GM20000 (cell line): ENCODE measurements around the gene HMGN4.

Experiments
- DNase-seq: peaks from one replicate; pipeline ENCODE4 v3.0.0; 2012; ENCODE audit warnings: low spot score
- CTCF ChIP-seq: IDR thresholded peaks from 2 replicates; pipeline ENCODE4 v1.5.1; 2012; ENCODE audit warnings: mild to moderate bottlenecking, control low read depth; ENCODE audit errors: extremely low read depth, missing control alignments

The HMGN4 gene

GRCh38 chr6:26534681-26535465 is 3.3 kb upstream of the HMGN4 start:
- no peak for DNase-seq
- no peak for TF ChIP-seq CTCF

DNA sequence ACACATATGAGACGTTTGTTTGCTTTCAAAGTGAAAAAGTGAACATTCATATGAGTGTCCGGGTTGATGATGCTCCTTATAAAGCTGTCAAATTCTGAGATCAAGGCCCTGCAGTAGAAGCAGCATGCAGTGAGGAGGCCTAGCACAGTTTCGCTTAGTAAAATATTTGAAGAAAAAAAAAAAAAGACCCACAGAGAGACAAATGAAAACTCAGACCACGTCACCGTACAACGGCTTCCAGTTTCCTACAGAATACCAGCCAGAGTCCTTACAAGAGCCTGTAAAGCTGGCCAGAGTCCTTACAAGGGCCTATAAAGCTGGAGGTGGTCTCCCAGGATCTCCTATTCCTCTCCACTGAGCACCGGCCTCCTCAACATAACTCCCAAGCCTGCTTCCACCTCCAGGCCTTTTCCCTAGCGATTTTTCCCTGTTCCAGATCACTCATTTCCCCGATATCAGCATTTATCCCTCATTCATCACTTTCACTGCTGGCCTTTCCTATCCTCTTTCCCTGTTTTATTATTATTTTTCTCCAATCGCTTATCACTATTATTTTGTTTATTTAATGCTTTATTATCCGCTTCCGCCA is 1.5 kb upstream of the HMGN4 start:
- no peak for TF ChIP-seq CTCF
- DNase-seq: no peak

DNA sequence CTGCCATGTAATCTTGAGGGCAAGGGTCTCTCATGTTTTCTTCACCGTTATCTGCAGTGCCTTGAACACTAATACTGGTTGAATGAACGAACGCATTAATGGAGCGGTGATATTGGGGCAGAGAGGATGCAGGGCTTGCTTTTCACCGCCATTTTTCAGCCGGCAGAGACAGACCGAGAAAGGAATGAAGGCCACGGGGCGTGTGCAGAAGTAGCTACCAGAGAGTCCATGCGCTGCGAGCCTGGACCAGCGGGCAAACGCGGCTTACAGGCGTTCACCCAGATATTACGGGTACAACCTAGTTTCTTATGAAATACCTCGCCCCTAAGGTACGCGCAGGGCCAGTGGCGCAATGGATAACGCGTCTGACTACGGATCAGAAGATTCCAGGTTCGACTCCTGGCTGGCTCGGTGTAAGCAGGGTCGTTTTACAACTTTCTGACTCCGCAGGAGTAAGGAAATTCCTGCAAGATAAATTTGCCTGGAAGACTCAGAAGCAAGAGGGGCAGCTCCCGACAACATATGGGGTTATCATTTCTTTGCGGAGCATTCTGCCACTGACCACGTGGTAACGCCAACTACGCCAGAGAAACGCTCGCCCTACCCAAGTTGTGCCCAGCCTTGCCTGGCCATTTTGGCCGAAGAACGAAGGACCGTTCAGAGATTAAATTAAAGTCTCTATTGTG is 863 bp upstream of the HMGN4 start:
- no peak for TF ChIP-seq CTCF
- DNase-seq: peak; percentile 69

DNA sequence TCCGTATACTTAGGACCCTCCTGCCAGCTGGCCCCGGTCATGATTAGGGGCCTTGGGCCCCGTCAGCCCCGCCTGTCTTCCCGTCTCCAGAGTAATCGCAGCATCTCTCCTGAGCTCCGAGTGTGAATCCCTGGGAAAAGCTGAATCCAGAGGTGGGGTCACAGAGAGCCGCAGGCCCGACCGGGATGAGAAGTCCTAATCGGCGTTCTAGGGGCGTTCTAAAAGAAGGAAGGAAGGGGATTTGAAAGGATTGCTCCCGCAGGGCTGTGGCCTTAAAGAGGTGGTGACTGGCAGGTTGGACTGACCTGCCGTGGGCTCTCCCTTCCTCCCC is 371 bp downstream of the HMGN4 start:
- DNase-seq: no peak
- TF ChIP-seq CTCF: no peak

GRCh38 chr6:26539071-26539615 is 977 bp downstream of the HMGN4 start:
- no peak for DNase-seq
- no peak for TF ChIP-seq CTCF

- no peak for TF ChIP-seq CTCF
- no peak for DNase-seq
Observed at GRCh38 chr6:26541579-26541978, 3.4 kb downstream of the HMGN4 start.

DNA sequence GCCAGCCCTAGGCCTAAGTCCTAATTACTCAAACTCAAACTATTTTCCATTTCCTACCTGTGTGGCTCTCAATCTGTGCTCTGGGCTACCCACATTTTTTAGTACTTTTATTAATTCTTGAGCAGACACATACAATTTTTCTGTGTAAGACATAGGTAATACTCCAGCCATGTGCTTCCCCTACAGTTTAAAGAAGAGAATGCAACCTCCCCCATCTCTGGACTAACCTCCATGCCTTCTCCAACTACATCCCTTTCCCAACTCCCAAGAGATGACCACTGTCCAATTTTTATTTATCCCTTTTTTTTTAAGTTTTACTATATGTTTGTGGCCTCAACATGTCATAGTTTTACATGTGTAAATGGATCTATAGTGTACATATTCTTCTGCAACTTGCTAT is 5.8 kb downstream of the HMGN4 start:
- DNase-seq: no peak
- peak; percentile 9 for TF ChIP-seq CTCF
